Activated naive CD8-positive, alpha-beta T cell (primary cell): ENCODE results near the gene GRIN1.

ENCODE experiments used
- H3K27ac Mint-ChIP-seq: one replicate; pipeline ENCODE4 v1.8.0; 2021; ENCODE audit warnings: mixed read lengths
- H3K27me3 Mint-ChIP-seq: one replicate; pipeline ENCODE4 v1.8.0; 2021; ENCODE audit warnings: mixed read lengths
- H3K36me3 Mint-ChIP-seq: one replicate; pipeline ENCODE4 v1.8.0; 2021; ENCODE audit warnings: mixed read lengths
- H3K4me1 Mint-ChIP-seq: one replicate; pipeline ENCODE4 v1.8.0; 2021; ENCODE audit warnings: low read depth, mixed read lengths
- H3K4me3 Mint-ChIP-seq: one replicate; pipeline ENCODE4 v1.8.0; 2021; ENCODE audit warnings: mild to moderate bottlenecking, mixed read lengths
- H3K9me3 Mint-ChIP-seq: one replicate; pipeline ENCODE4 v1.8.0; 2021; ENCODE audit warnings: low read depth, mixed read lengths

GRIN1 gene

DNA sequence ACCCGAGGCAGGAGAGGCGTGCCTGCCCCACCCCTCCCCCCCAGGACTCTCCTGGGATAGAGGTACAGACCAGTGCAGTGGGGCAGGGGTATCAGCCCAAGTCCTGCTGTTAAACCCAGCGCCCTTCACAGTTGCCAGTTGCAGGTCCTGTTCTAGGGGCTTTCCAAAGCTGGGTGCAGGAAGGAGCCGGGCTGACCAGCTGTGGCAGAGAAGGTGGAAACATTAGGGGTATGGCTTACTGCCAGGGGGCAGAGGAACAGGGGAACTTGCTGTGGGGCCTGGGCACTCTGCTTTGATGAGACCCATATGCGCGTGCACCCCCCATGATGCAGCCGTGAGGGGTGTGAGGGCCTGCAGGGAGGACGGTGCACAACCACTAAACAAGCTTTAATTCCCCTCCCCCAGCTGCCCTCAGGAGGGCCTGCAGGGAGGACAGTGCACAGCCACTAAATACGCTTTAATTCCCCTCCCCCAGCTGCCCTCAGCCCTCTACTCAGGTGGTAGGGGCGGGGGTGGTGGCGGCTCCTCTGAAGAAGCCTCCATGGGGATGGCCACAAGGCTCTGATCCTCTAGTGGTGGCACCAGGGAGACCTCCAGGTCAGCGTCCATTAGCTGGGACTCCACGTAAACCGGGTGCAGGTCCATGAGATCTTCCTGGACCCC lies 31.7 kb downstream of the GRIN1 start:
- peaks cover 3% of the 10 kb centered on the region for H3K27me3 Mint-ChIP-seq
- H3K36me3 Mint-ChIP-seq, result no peaks in the 10 kb centered on the region
- H3K27ac Mint-ChIP-seq, result no peak overlapping the region
- no peaks in the 10 kb centered on the region for H3K9me3 Mint-ChIP-seq
- no peaks in the 10 kb centered on the region for H3K4me1 Mint-ChIP-seq
- no peak overlapping the region for H3K4me3 Mint-ChIP-seq

DNA sequence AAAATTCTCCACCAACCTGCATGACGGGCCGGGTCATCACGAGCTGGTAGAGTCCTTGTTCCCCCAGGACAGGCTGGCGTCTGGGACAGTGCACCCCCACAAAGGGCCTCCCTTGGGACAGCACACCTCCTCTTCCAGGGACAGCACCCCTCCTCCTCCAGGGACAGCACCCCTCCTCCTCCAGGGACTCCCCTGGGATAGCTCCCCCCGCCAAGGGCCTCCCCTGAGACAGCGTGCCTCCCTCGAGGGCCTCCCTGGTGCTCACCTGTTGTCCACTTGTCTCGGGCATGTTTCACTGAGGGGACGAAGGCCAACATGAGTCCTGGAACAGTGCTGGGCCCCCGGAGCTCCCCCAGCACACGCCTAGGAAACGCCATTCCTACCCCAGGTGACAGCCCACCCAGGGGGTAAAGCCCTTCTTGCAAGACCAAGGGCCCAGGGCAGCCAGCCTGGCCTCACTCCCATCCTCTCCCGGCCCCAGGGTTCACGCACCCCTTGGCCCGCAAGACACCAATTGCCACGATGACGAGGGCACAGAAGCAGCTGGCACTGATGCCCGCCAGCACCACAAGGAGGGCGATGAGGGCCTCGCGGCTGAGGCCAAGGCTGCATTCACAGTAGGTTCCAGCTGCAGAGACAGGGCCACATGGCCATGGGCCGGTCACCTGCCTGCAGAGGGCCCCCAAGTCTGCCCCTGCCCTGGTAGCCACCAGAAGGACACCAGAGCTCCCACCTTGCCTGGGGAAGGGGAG lies 32.4 kb downstream of the GRIN1 start:
- Mint-ChIP-seq H3K27ac (no peak overlapping the region), H3K27me3 (peaks cover 3% of the 10 kb centered on the region), H3K9me3 (no peaks in the 10 kb centered on the region), H3K4me3 (no peak overlapping the region), H3K4me1 (no peaks in the 10 kb centered on the region), H3K36me3 (no peaks in the 10 kb centered on the region)

DNA sequence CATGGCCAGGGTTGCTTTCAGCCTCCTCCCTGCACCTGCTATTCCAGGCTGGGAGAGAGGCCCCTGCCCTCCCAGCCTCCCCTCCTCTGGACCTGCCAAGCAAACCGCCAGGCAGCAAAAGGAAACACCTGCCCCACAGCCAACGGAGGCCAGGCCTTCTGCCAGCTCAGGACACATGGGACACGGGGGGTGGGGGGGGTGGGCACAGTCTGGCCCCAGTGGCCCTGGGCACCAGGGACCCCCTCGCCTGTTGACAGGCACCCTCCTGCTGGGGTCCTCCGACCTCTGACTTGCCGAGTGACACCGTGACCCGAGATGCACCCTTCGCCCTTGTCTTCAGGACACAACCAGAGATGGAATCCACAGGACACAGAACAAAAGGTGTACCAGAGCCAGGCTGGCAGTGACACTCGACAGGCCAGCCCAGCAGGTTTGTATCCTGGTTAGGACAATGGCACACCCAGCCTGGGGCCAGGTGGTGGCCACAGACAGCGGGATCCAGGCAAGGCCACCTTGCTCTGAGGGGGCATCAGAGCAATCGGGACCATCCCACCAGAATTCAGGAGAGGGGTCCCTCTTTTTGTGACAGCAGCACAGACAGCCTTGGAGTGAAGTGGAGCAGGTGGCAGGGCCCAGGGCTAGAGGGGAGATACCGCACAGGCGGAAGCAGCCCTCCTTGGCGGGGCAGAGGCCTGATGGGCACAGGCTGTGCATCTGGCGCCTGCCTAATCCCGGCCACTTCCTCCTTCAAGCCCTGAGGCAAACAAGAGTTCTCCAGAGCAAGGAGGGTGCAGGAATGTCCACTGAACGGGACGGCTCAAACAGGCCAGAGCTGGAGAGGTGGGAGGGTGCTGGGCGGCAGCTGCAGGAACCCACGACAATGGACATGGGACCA lies 34.2 kb downstream of the GRIN1 start:
- H3K4me3 Mint-ChIP-seq, result no peak overlapping the region
- no peak overlapping the region for H3K27ac Mint-ChIP-seq
- no peaks in the 10 kb centered on the region for H3K9me3 Mint-ChIP-seq
- no peaks in the 10 kb centered on the region for H3K36me3 Mint-ChIP-seq
- no peaks in the 10 kb centered on the region for H3K4me1 Mint-ChIP-seq
- H3K27me3 Mint-ChIP-seq, result no peaks in the 10 kb centered on the region

- Mint-ChIP-seq H3K36me3 (no peaks in the 10 kb centered on the region), H3K27ac (no peak overlapping the region), H3K9me3 (no peaks in the 10 kb centered on the region), H3K27me3 (no peaks in the 10 kb centered on the region), H3K4me3 (no peak overlapping the region), H3K4me1 (no peaks in the 10 kb centered on the region)
Measured at GRCh38 chr9:137173796-137174664, 35.1 kb downstream of the GRIN1 start.

- H3K36me3 Mint-ChIP-seq, result no peaks in the 10 kb centered on the region
- H3K4me1 Mint-ChIP-seq, result no peaks in the 10 kb centered on the region
- no peak overlapping the region for H3K4me3 Mint-ChIP-seq
- H3K9me3 Mint-ChIP-seq, result no peaks in the 10 kb centered on the region
- H3K27ac Mint-ChIP-seq, result no peak overlapping the region
- no peaks in the 10 kb centered on the region for H3K27me3 Mint-ChIP-seq
Measured at GRCh38 chr9:137174722-137175293, 35.9 kb downstream of the GRIN1 start.

DNA sequence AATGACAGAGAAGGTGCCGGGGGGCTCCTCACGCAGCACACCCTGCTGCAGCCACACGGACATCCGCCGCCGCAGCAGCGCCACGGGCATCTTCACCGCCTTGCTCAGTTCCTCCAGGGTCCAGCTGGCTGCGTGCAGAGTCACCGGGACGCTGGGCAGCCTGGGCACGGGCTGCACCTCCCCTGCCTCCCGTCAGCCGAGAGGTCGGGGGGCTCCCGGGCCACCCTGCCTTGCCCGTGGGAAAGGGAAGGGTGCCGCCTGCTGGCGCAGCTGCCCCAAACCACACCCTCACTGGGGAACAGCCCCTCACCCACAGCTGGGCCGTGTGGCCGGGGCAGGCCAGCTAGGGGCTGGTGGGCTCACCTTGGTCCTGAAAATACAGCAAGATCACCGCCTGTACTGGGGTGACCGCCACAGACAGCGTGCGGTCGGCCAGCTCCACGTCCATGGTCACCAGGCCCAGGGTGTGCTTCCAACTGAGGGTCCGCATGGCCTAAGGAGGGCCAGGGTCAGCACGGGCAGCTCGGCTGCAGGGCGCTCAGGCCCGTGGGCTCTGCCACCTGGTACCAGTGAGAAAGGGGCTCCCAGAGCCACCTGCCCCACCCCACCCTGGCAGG lies 36.5 kb downstream of the GRIN1 start:
- no peak overlapping the region for H3K4me3 Mint-ChIP-seq
- no peaks in the 10 kb centered on the region for H3K27me3 Mint-ChIP-seq
- H3K36me3 Mint-ChIP-seq, result no peaks in the 10 kb centered on the region
- H3K27ac Mint-ChIP-seq, result no peak overlapping the region
- H3K4me1 Mint-ChIP-seq, result no peaks in the 10 kb centered on the region
- no peaks in the 10 kb centered on the region for H3K9me3 Mint-ChIP-seq

- Mint-ChIP-seq H3K4me3 (no peak overlapping the region), H3K9me3 (no peaks in the 10 kb centered on the region), H3K27me3 (no peaks in the 10 kb centered on the region), H3K36me3 (no peaks in the 10 kb centered on the region), H3K27ac (no peak overlapping the region), H3K4me1 (no peaks in the 10 kb centered on the region)
Measured at GRCh38 chr9:137176302-137177182, 37.6 kb downstream of the GRIN1 start.

- H3K27me3 Mint-ChIP-seq, result no peaks in the 10 kb centered on the region
- no peak overlapping the region for H3K27ac Mint-ChIP-seq
- no peaks in the 10 kb centered on the region for H3K4me1 Mint-ChIP-seq
- no peaks in the 10 kb centered on the region for H3K9me3 Mint-ChIP-seq
- H3K36me3 Mint-ChIP-seq, result no peaks in the 10 kb centered on the region
- no peak overlapping the region for H3K4me3 Mint-ChIP-seq
Measured at GRCh38 chr9:137178201-137178938, 39.4 kb downstream of the GRIN1 start.

DNA sequence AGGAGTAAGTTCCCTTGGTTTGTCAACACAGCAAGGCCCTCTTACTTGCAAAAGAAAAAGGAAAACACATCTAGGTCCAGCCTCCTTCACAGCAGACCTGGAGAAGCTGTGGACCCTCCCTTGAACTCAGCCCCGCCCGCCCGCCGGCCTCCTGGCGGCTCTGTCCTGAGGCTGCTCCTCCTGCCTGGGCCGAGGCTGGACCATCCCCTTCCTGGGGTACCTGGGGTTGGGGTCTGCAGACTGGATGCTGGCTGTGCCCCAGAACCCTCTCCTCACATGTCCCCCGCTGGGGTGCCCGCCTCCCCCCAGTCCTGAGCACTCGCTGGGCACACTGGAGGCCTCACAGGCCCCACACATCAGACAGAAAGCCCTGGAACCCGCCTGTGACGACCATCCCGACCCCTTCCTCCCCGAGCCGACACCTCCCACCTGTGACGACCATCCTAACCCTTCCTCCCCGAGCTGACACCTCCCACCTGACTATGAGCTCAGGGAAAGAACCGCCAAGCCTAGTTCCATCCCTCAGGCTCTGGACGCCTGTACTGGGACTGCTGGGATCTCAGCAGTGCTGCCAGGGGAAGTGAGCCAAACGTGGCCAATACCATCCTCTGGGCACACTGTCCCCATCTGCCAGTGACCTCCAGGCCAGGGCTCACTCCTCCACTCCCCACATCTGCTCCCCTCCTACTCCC lies 40.1 kb downstream of the GRIN1 start:
- Mint-ChIP-seq H3K4me3 (no peak overlapping the region), H3K9me3 (no peaks in the 10 kb centered on the region), H3K36me3 (no peaks in the 10 kb centered on the region), H3K27ac (no peak overlapping the region), H3K4me1 (no peaks in the 10 kb centered on the region), H3K27me3 (no peaks in the 10 kb centered on the region)

GRCh38 chr9:137179761-137180160 lies 40.8 kb downstream of the GRIN1 start:
- no peak overlapping the region for H3K4me3 Mint-ChIP-seq
- H3K27ac Mint-ChIP-seq, result no peak overlapping the region
- H3K4me1 Mint-ChIP-seq, result no peaks in the 10 kb centered on the region
- no peaks in the 10 kb centered on the region for H3K27me3 Mint-ChIP-seq
- no peaks in the 10 kb centered on the region for H3K9me3 Mint-ChIP-seq
- H3K36me3 Mint-ChIP-seq, result no peaks in the 10 kb centered on the region

- no peaks in the 10 kb centered on the region for H3K36me3 Mint-ChIP-seq
- no peaks in the 10 kb centered on the region for H3K9me3 Mint-ChIP-seq
- H3K4me3 Mint-ChIP-seq, result no peak overlapping the region
- no peak overlapping the region for H3K27ac Mint-ChIP-seq
- no peaks in the 10 kb centered on the region for H3K4me1 Mint-ChIP-seq
- no peaks in the 10 kb centered on the region for H3K27me3 Mint-ChIP-seq
Measured at GRCh38 chr9:137180491-137180890, 41.5 kb downstream of the GRIN1 start.

DNA sequence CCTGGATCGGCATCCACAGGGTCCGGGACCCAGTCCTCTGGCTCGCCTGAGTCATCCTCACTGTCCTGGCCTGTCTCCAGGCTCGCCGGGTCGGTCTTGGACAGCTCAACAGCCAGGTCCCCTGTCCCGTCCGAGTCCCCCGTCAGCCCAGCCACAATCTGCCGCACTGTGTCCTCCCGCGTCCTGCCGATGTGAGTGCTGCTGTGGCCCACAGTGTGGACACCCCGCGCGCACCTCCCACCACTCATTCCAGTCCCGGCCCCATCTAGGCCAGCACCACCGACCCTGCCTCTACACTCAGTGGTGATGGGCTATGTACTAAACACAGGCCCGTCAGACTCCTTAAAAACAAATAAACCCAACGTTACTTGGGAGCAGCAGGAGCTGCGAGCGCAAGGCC lies 42.7 kb downstream of the GRIN1 start:
- H3K4me3 Mint-ChIP-seq, result no peak overlapping the region
- H3K27ac Mint-ChIP-seq, result no peak overlapping the region
- H3K4me1 Mint-ChIP-seq, result peaks cover 2% of the 10 kb centered on the region

More for the DNA sequence above, 42.7 kb downstream of the GRIN1 start:
- Mint-ChIP-seq H3K27me3 (no peaks in the 10 kb centered on the region), H3K9me3 (no peaks in the 10 kb centered on the region), H3K36me3 (no peaks in the 10 kb centered on the region)
